GM19043 (cell line): ENCODE data around the gene ATG5.

Experiments
- ATAC-seq: cut with Tn5 transposase; IDR thresholded peaks from one replicate; pipeline ENCODE4 v1.9.1; 2021; ENCODE audit warnings: low read depth; ENCODE audit not compliant: unreplicated experiment

ATG5 gene

DNA sequence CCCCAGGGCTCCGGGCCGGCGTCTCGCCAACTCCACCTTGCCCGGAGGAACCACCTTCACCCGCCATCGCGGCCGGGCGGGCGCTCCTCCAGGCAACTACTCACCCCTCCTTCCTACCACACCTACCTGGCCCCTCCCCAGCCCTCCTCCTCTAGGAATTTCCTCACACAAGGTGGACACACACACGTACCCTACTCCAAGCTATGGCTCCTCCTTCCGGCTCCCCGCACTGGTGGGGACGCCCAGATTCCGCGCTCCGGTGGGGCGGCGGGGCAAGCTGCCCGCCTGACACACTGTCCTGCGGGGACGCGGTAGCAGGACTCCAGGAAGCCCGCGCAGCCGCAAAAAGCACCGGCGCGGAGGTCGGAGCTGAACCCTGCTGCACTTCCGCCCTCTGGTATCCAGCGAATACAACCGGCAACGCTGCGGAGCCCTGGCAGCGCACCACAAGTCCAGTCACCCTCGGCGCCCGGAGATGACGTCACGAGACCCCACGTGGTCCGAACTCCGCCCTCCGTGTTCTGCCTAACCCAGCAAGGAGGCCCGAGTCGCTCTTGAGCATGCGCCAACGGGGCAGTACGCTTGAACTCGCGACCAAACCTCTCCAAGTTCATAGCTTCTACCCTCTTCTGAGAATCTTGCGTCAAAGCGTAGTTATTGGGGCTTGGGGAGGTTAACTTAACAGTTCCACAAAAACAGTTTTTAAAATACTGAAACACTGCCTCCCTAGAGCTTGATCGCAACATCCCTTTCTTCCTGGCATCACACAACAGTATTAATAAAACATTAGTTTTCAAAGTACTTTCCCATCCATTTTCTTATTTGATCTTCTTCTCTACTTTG is at the start of gene ATG5:
Gene ATG5, minus strand, starts transcription at position 425 of the 843 bp plus-strand sequence. CDS start 9,552 bp downstream, outside the sequence.
- peak; percentile 94 for ATAC-seq

DNA sequence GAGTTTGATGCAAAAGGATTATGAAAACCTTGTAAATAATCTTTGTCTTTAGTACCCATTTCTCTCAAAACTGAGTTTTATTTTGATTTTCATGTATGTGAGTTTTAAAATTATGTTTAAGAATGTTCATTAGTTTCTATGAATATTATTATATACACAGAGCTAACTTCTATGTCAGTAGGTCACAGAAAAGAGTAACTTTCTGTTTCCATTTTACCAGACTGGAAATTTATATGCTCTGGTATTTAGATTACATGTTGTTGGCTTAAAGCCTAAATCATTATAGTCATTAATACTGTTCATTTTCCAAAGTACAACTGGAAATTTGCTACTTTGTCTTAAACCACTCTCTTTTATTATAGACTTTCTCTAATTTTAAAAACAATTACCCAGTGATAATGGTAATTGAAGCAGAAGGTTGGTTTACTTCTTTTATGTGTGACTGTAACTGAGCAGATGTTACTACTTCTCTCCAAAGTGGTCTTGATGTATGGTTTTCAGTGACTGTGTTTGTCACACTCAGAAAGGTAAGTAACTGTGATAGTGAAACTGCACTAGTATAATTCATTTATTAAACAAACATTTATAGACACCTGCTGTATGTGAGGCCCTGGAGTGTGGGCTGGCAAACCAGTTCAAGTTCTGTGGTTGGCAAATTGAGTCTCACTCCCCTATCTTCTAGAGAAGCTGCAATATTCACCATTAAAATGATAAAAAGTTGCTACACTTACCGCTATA is 48.1 kb upstream of the ATG5 start:
- ATAC-seq = no peak

DNA sequence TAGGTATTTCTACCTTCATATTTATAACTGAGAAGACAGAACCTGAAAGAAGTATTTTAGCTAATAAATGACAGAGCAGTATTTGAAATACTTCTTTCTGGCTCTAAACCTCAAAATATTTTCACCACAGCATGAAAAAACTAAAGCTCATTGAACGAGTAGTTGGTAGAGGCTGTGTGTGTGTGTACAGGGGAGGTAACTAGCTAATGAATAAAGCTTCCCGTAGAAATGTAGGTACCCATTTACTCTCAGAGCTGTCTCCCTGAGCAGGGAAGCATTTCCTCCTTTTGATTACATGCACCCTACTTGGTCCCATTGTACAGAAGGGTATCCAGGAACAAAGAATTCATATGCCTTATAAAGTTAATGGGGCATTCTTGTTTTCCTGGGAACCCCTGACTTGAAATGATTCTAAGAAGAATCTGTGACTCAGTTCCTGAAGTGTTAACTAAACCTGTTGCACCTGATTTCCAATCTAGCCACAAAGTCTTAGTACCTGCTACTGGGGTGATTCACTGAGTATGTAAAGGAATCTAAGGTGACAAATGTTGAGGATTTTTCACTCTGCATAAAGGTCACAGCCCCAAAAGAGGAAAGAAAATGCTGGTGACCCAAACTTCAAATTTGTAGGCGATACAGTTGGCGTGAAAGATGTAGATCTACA is 47.4 kb upstream of the ATG5 start:
- ATAC-seq = no peak

DNA sequence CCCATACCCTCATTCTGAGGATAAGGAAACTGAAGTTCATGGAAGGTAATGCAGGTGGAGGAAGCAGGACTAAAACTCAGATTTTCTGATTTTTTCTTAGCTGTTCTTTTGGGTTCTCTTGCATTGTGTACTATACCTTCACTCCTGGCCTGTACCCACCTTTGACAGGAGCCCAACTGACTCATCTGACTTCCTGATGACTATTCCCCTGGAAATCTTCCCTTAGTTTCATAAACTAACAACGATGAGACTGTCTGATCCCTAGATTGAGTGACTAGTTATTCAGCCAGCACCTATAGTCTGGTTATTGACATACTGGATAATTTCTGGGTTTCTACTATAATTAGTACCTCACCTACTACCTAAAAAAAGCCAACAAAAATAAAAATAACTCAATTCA is 45.1 kb upstream of the ATG5 start:
- ATAC-seq = no peak

DNA sequence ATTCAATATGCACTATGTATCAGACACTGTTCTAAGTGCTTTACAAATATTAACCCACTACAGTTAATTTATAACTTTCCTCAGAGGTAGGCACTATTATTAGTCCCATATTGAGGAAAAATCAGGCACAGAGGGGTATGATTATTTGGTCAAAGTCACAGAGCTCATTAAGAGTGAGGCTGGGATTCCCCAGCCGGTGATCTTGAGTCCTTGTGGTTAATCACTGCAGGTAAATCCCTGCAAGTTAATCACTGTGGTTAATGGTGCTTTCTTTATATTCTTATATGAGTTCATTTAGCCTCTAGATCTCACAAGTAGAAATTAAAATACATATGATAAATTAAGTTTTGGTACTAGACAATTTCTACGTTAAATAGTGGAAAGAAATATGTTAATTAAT is 44.2 kb upstream of the ATG5 start:
- no peak for ATAC-seq

DNA sequence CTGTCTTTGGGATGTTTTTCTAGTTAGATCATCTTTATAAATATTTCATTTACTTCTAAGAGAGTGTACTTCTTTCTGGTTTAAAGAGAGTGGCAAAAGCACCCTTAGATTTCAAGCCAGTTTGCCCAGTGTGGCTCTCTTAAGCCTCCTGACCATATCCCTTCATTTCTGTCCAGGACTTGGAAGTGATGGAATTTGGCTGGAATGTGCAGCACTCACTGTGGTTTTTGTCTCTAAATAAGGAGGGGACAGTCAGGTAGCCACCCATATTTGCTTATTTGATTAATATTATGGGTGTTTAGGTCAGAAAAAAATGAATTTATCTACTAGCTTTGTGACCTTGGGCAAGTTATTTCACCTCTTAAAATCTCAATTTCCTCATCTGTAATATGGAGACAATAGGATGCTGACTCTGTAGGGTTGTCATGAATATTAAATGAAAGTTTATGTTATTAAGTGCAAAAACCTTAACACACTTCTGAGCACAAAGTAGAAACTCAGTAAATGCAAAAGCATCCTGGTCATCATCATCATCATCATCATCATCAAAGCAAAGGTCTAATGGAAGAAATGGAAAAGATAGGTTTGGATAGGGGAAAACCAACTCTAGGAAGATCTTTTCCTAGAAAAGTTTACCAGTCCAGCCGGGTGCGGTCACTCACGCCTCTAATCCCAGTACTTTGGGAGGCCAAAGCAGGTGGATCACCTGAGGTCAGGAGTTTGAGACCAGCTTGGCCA is 38.0 kb upstream of the ATG5 start:
- ATAC-seq = no peak

DNA sequence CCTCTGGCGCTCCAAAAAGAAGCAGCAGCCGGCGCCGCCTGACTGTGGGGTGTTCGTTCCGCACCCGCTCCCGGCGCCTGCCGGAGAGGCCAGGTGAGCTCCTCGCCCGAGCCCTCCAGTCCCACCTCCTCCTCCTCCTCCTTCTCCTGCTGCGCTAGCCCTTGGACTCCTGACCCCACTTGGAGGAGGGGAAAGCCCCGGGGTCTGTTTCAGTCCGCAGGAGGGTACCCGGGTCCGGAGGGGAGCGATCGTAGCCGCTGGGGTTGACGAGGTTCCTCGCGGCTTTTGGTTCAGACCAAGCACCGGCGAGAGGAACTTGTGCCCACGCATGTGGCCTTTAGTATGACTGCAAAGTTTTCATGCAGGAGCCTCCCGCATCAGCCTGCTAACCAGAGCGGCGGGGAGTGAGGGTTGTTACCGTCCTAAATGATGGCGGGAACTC is 35.5 kb upstream of the ATG5 start:
- ATAC-seq = peak; percentile 29

DNA sequence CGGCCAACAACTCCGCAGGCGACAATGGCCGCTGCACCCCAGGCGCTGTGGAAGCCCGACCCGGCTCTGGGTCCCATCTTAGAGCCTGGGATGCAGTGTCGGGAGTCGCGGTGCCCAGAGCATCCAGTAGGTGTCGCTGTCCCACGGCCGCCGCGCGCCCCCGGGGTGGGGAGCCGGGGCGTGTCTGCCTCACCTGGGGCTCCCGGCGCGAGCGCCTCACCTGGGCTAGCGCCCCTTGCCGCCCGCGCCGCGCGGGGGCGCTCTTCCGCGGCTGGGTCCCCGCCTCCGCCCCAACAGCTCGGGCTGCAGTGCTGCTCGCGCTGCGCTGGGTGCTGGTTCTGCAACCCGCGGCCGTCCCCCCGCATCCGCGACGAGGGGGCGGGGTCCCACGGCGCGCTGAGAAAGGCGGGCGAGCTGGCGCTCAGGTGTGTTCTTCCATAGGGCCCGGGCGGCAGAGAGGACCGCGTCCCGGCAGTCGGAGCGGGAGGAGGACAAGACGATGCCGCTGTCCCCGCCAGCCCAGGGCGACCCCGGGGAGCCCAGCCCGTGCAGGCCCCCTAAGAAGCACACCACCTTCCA is 34.9 kb upstream of the ATG5 start, which contains the start of gene CRYBG1:
Gene CRYBG1, plus strand, starts transcription at position 308 of the 579 bp plus-strand sequence. Its CDS starts 192 bp downstream, at position 500.
- peak; percentile 71 for ATAC-seq

DNA sequence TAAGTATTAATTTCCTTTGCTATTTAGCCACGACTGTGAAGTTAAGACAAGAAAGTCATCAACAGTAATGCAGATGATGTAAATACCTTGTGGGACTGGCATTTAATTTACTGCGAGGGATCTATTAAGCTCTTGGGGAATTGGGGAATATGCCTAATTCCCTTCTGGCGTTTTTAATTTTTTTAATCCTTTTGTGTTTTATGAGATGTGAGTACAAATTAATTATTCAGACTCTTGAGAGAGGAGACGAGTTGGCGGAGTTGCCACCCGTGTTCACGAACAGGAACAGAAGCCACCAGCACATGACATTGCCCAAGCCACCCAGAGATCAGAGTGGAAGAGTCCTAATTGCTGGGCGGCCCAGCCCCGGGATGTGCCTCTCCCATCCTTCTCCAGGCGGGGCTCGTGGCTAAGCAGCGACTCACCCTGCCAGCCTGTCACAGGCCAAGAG is 34.4 kb upstream of the ATG5 start:
- no peak for ATAC-seq

DNA sequence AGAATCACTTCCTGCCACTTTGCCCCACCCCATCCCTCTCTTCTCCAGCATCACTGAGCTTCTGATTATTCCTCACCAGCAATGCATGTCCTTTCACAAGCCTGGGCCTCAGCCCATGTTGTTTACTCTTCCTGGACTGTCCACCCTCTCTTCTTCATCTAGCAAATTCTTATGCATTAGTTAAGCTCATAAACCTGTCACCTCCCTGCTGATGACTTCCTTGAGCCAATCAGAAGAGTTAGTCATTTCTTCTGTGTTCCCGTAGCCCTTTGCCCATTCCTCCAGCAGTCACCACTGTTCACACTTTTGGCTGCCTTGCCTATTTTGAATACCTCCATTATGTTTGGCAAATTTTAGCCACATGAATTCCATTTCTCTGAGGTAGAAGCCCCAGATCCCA is 30.8 kb upstream of the ATG5 start:
- no peak for ATAC-seq

DNA sequence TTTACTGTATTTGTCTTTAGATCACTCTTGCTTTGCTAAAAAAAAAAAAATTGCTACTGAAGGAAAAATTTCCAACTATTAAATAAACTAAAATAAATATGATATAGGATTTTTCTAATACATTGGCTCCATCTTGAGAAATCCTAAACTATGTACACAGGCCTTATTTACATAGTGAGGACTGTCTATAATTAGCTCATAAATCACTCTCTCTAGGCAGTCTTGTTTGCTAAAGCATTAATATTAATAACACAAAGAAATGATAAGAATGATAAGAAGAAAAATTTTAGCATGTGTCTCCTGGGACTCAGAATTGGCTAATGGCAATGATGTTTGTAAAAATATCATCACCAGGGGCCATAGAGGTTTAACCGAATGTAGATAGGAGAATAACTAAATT is 21.7 kb upstream of the ATG5 start:
- ATAC-seq = no peak

DNA sequence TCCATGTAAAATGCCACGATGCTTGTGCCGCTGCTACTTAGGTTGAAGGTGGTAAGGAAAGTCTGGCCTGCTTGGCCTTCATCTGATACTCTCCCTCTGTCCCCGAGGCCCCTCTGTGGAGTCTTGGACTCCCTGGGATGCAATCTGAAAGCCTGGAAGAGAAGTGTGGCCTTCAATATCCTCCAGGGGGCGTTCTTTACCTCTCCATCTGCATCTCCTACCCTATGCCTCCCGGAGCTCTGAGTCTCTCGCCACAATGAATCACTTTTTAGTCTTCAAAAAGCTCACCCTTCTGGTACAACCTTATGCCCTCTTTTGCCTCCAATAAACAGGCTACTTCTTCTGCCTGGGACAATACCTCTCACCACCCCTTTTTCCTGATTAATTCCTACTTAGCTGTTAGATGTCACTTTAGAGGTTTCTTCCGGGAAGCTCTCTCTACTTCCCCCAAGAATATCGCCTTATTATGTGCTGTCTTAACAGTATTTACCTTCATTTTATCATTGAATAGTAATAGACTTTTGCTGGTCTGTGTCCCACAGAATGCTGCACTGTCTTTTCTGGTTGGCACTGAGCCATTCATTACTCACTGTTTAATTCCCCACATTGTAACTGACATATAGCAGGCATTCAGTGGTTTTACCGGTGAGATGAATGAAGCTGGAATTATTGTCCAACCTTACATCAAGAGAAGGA is 13.9 kb upstream of the ATG5 start:
- ATAC-seq = no peak

DNA sequence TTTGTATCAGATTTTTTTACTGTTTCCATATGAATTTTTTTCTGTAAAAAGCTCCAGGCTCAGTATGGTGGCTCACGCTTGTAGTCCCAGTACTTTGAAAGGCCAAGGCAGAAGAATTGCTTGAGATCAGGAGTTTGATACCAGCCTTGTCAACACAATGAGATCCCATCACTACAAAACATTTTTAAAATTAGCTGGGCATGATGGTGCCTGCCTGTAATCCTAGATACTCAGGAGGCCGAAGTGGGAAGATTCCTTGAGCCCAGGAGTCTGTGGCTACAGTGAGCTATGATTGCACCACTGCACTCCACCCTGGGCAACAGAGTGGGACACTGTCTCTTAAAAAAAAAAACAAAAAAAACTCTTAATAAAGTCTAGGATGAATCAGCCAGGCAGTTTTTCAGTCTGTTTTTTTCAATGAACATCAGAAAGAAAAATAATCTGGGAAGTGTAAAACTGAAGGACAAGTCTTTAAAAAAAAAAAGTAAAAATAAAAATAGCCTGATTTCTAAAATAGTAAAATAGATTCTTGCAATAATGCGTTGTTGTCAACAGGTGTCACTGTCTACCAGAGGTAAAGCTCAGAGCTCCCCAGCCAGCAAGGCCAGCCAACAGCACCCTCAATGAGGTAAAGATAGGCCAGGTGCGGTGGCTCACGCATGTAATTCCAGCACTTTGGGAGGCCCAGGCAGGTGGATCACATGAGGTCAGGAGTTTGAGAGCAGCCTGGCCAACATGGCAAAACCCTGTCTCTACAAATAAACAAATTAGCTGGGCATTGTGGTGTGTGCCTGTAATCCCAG is 9.3 kb upstream of the ATG5 start:
- ATAC-seq = peak; percentile 55

DNA sequence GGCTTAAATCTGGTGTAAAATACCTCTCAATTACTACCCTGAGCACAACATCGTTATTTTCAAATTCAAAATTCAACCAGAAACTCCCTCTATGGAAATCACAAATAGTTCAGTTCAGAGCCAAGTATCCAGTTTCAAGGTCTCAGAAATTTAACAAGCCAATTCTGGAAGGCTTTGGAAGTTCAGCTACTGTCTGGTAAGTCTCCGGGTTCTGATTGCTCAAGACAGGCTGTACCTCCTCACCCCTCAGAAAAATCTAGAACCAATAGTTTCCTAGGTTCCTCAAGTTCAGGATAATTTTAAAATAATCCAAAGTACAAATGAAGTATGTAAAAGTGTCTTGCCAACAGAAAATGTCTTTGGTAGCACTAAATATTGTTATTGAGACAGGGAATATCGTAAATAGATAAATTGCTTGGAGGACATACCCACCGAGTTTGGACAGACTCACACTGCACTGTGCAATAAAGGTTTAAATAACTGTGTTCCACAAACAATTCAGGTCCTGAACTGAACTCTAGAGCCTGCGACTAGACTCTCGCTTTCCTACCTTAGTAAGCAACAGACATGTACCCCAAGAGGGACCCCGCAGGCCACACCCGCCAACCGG is 729 bp downstream of the ATG5 start:
- no peak for ATAC-seq

DNA sequence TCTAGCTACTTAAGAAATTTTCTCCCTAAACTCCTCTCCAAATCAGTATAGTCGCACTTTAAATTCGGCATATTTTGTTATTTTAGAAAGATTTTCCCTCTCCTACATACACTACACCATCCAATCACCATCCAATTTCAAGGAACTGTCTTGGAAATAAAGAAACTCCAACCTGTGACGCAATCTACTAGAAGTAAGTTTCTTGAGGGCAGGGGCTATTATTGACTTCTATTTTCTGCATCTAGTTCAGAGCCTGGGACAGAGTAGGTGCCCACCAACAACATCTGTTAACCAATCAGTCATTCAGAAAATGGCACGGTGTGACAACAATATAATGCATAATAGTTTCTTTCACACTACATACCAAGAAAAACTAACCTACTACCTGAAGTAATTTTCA is 3.6 kb downstream of the ATG5 start:
- no peak for ATAC-seq

DNA sequence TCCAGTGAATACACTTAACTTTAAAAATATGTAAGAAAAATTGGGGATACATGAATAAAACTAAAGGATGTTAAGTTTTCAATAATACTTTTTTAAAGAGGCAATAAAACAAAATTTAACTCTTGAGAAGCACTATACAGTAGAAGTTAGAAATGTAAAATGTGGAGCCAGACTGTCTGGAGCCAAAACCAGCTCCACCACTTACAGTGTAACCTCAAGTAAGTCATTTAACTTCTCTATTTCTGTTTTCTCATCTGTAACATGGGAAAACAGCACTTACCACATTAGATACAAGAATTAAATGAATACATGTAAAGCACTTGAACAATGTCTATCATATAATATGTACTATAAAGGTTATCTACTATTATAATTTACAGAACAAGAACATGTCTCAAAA is 6.7 kb downstream of the ATG5 start:
- peak; percentile 76 for ATAC-seq

DNA sequence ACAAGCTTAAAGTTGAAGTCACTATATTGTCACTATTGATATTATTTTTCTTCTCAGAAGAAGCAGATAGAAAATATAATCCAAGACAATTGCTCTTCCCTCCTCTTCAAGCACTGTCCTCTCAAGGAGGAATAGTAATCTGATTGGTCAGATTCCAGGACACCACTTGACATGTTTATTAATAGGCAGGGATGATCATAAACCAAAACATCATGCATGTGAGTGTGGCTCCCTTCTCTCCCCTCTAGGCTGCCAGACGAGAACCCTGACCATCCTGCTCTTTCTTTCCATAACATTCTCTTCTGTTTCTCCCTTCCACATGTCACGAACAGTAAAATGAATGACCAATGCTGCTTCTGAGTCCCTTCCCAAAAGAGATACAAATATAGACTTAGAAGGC is 7.5 kb downstream of the ATG5 start:
- no peak for ATAC-seq

DNA sequence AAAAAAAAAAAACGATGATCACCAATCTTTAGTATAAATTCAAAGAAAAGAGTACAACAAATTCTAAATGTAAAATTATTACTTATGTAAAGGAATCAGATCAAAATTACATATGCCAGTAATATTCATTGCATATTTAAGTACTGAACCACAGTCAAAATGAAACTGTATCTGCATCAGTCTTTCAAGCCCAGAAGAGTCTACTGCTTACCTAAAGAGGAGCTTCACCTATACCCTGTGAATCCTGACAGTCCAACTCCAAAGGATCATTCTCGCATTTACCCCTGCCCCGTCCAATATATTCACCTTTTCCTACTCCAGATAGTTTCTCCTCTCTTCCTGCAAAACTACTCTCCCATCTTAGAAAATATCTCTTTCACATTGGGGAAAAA is 9.2 kb downstream of the ATG5 start:
- ATAC-seq = no peak
